Suprapubic skin (tissue), 3 donors: ENCODE data around the gene CAVIN4.

Experiments
- CTCF ChIP-seq, 2 donors: fragments of 200-600 bp in 1 of 2; fragments of 450-650 bp in 1 of 2; sonication (generic) in 1 of 2; IDR thresholded peaks; one replicate each; pipeline ENCODE4 v1.5.1; 2016 to 2019; ENCODE audit warnings: antibody characterized with exemption in 2 of 2, mild to moderate bottlenecking in 1 of 2, moderate library complexity in 1 of 2
- POLR2A ChIP-seq, 2 donors: fragments of 450-650 bp; IDR thresholded peaks; one replicate each; pipeline ENCODE4 v1.6.1; 2017; ENCODE audit warnings: antibody characterized with exemption in 2 of 2, mild to moderate bottlenecking in 2 of 2, moderate library complexity in 2 of 2

GRCh38 chr9:100554935-100555401 lies 22.9 kb upstream of the CAVIN4 start:
- TF ChIP-seq CTCF (IDR thresholded peaks at IDR 0.05), result no peak
- no peak for TF ChIP-seq POLR2A (IDR thresholded peaks at IDR 0.05)
